GM12878 (cell line): ENCODE results near the gene SERBP1. TPM values are rescaled to one million over a fixed set of nuclear protein-coding genes. Genes with fewer than 3 reads are reported as not detected.

Experiments
- ATAC-seq: fragments of 200-7000 bp; cut with Tn5 transposase; 3 replicates; pipeline ENCODE4 v1.9.1; 2020; ENCODE audit warnings: mild to moderate bottlenecking, moderate library complexity
- BruUV-seq: library from RNA; stranded (reverse); fragments of 400-500 nt; replicated peaks from 2 replicates; lab custom pipeline; 2021; lab: Mats Ljungman, UMichigan
- CTCF ChIA-PET: fragments of 300-600 bp; sonication (Branson Sonifier 250); formaldehyde crosslinking; extraction: SDS; loops from one replicate; lab custom pipeline; 2021; ENCODE audit warnings: inconsistent platforms; lab: Yijun Ruan, JAX
- POLR2A ChIA-PET: fragments of 350-600 bp; formaldehyde crosslinking; extraction: SDS; loops from one replicate; lab custom pipeline; 2021; ENCODE audit warnings: inconsistent platforms; lab: Charles Lee
- RAD21 ChIA-PET: fragments of 300-600 bp; sonication (Branson Sonifier 250); formaldehyde crosslinking; loops from one replicate; lab custom pipeline; 2023; ENCODE audit warnings: antibody characterized with exemption; ENCODE audit not compliant: unreplicated experiment; lab: Charles Lee
- SMC1A ChIA-PET: fragments of 300-600 bp; sonication (Branson Sonifier 250); formaldehyde crosslinking; loops from one replicate; lab custom pipeline; 2023; ENCODE audit not compliant: unreplicated experiment, uncharacterized antibody; lab: Charles Lee
- DNase-seq: peaks from one replicate; pipeline ENCODE4 v3.0.0-alpha.2; 2011; ENCODE audit warnings: low read depth, low spot score
- FAIRE-seq: peaks from 3 replicates; lab custom pipeline; 2011; peaks lifted over from hg19 to GRCh38; lab: Jason Lieb, UNC
- H2AFZ ChIP-seq: 2 replicates; pipeline ENCODE4 v1.6.0; 2011; ENCODE audit warnings: low read depth, low read length, control low read depth; ENCODE audit not compliant: control insufficient read depth
- H3K27ac ChIP-seq: 2 replicates; pipeline ENCODE4 v1.5.1; 2011; ENCODE audit warnings: control low read depth; ENCODE audit not compliant: control insufficient read depth, insufficient read depth
- H3K27me3 ChIP-seq, 2 experiments: replicated peaks in 1 of 2; 2 replicates each; pipeline versions ENCODE4 v1.6.0 to v1.6.1; 2011; ENCODE audit warnings: low read length in 1 of 2; ENCODE audit not compliant: control insufficient read depth in 2 of 2, insufficient read depth in 2 of 2
- H3K36me3 ChIP-seq, 2 experiments: 2 replicates each; pipeline ENCODE4 v1.5.1; 2011; ENCODE audit warnings: low read length in 1 of 2; ENCODE audit not compliant: control insufficient read depth in 2 of 2, insufficient read depth in 2 of 2
- H3K4me1 ChIP-seq: 2 replicates; pipeline ENCODE4 v1.6.1; 2011; ENCODE audit warnings: mild to moderate bottlenecking, low read length, moderate library complexity, mixed read lengths; ENCODE audit not compliant: control insufficient read depth, insufficient read depth
- H3K4me2 ChIP-seq: 2 replicates; pipeline ENCODE4 v1.6.0; 2011; ENCODE audit warnings: control low read depth; ENCODE audit not compliant: control insufficient read depth, insufficient read depth
- H3K4me3 ChIP-seq: fragments of 200-600 bp; sonication (generic); 2 replicates; pipeline ENCODE4 v1.5.1; 2016
- H3K79me2 ChIP-seq: 2 replicates; pipeline ENCODE4 v1.6.0; 2011; ENCODE audit warnings: low read length; ENCODE audit not compliant: control insufficient read depth, insufficient read depth
- H3K9ac ChIP-seq: 2 replicates; pipeline ENCODE4 v1.8.0; 2011; ENCODE audit warnings: low read length, control low read depth, mixed read lengths; ENCODE audit not compliant: control insufficient read depth, insufficient read depth
- H3K9me3 ChIP-seq: replicated peaks from 3 replicates; pipeline ENCODE4 v1.5.1; 2011; ENCODE audit warnings: mild to moderate bottlenecking, low read length; ENCODE audit not compliant: control insufficient read depth, insufficient read depth
- H4K20me1 ChIP-seq: 2 replicates; pipeline ENCODE4 v1.6.0; 2011; ENCODE audit not compliant: control insufficient read depth, insufficient read depth
- BMI1 ChIP-seq: fragments of 450-650 bp; IDR thresholded peaks from 2 replicates; pipeline ENCODE4 v1.6.1; 2016; ENCODE audit warnings: mild to moderate bottlenecking, moderate library complexity, borderline replicate concordance
- CBX5 ChIP-seq: sonication (generic); IDR thresholded peaks from 2 replicates; pipeline ENCODE4 v1.6.1; 2016; ENCODE audit warnings: low read depth, moderate library complexity, mild to moderate bottlenecking, inconsistent platforms
- FOXM1 ChIP-seq: IDR thresholded peaks from 2 replicates; pipeline ENCODE4 v1.6.1; 2012; ENCODE audit warnings: low read depth, mild to moderate bottlenecking, inconsistent platforms, low read length, moderate library complexity
- IKZF1 ChIP-seq: fragments of 450-650 bp; conservative IDR thresholded peaks from 2 replicates; pipeline ENCODE4 v1.6.1; 2017; ENCODE audit warnings: antibody characterized with exemption, mild to moderate bottlenecking
- NFYA ChIP-seq: IDR thresholded peaks from 2 replicates; pipeline ENCODE4 v1.6.1; 2011; ENCODE audit warnings: low read depth, mild to moderate bottlenecking, low read length, improper control_type of control experiment, borderline replicate concordance
- NFYB ChIP-seq: IDR thresholded peaks from 2 replicates; pipeline ENCODE4 v1.6.1; 2011; ENCODE audit warnings: low read depth, mild to moderate bottlenecking, low read length, improper control_type of control experiment, moderate library complexity; ENCODE audit not compliant: insufficient read depth
- RAD51 ChIP-seq: fragments of 450-650 bp; IDR thresholded peaks from 2 replicates; pipeline ENCODE4 v1.6.1; 2016; ENCODE audit warnings: moderate library complexity, mild to moderate bottlenecking, inconsistent platforms
- SUZ12 ChIP-seq: fragments of 200-600 bp; sonication (generic); IDR thresholded peaks from one replicate; pipeline ENCODE4 v1.6.1; 2018; ENCODE audit warnings: antibody characterized with exemption, mild to moderate bottlenecking; ENCODE audit not compliant: unreplicated experiment
- TCF12 ChIP-seq: IDR thresholded peaks from 2 replicates; pipeline ENCODE4 v1.6.1; 2011; ENCODE audit warnings: low read depth, mild to moderate bottlenecking, low read length
- ZBTB4 ChIP-seq: fragments of 450-650 bp; formaldehyde crosslinking; IDR thresholded peaks from 2 replicates; pipeline ENCODE4 v1.4.0; 2022; ENCODE audit warnings: mild to moderate bottlenecking, moderate library complexity
- WGBS: methylation state at CpG from one replicate; pipeline ENCODE4 v1.1.6; 2016; ENCODE audit warnings: low lambda C conversion rate; ENCODE audit not compliant: insufficient replicate concordance, insufficient coverage; ENCODE audit errors: missing lambda C conversion rate; 5-methylcytosine and 5-hydroxymethylcytosine counted together
- in situ Hi-C: fragments of 300-500 bp; cut with MboI; formaldehyde crosslinking; loops from 9 replicates; pipeline ENCODE4 v1.14.3; 2018; ENCODE audit warnings: mixed read lengths
- intact Hi-C: fragments of 100-400 bp; cut with micrococcal nuclease; formaldehyde crosslinking; loops from one replicate; pipeline ENCODE4 v1.14.2; 2022; ENCODE audit not compliant: unreplicated experiment
- polyA plus RNA-seq, 11 experiments: library from polyadenylated mRNA; depleted of rRNA in 4 of 11; unstranded in 6 of 11; stranded (reverse) in 5 of 11; fragments of >200 nt; fragmentation: Nextera tagmentation in 4 of 11; fragmentation: Illumina TruSeq in 1 of 11; extraction: Ambion mirVana in 4 of 11; extraction: Trizol in 1 of 11; gene quantifications; 1 replicate in 1 of 11; 2 replicates in 10 of 11; pipeline versions ENCODE4 v1.2.1 to v1.2.3, GENCODE V29; 2011 to 2016; ENCODE audit warnings: inconsistent platforms in 2 of 11, missing spikeins in 2 of 11, low read depth in 1 of 11
- total RNA-seq, 4 experiments: library from RNA; depleted of rRNA in 3 of 4; stranded (reverse); fragments of >200 nt in 3 of 4; fragmentation: Illumina TruSeq in 1 of 4; extraction: Trizol in 1 of 4; gene quantifications; 2 replicates each; pipeline versions ENCODE4 v1.2.1 to v1.2.3, GENCODE V29; 2013 to 2021

Gene SERBP1
- total and polyA plus RNA-seq, 10 of the 15 experiments (the other 5 are each of a cell fraction or from before 2014, with no cell fraction given): 76.7 to 509 (median 384) TPM

GRCh38 chr1:67464058-67464457, 33.9 kb upstream of the SERBP1 start:
- H2AFZ ChIP-seq: no peak overlapping the region
- no peak overlapping the region for H3K4me2 ChIP-seq
- no peaks in the 10 kb centered on the region; the same call in 2 of the 3 replicates for H3K9me3 ChIP-seq
- no peaks in the 10 kb centered on the region for H3K79me2 ChIP-seq
- ChIA-PET RAD21 (no interaction called here), SMC1A (interaction anchor here (1.0 to 2.9 kb wide), 2 partner anchors 30 to 36 kb away, joined by 3 to 13 read pairs; no protein-coding TSS in a partner anchor), CTCF (interaction anchor here (1.2 to 1.6 kb wide), 2 partner anchors 9 to 37 kb away, joined by 4 read pairs; no protein-coding TSS in a partner anchor), POLR2A (interaction anchor here (0.6 kb wide), 1 partner anchor 89 kb away, joined by 6 read pairs; no protein-coding TSS in a partner anchor)
- no peak for ATAC-seq
- peaks cover 0 to 2% of the 10 kb centered on the region in 2 experiments; a peak in 1 of 4 replicates for H3K27me3 ChIP-seq
- no peaks in the 10 kb centered on the region for H3K36me3 ChIP-seq
- H3K4me1 ChIP-seq: no peaks in the 10 kb centered on the region
- intact Hi-C loops (no loop called here), in situ Hi-C loops (no loop called here)
- H4K20me1 ChIP-seq: no peaks in the 10 kb centered on the region
- no peak overlapping the region for H3K27ac ChIP-seq
- FAIRE-seq: no peak
- WGBS: 39% methylated on average over 2 of the region's 2 CpGs
- no peak for TF ChIP-seq NFYB
- H3K9ac ChIP-seq: no peak overlapping the region
- BruUV-seq: no TSS peak
- H3K4me3 ChIP-seq: no peak overlapping the region
- DNase-seq: no peak

GRCh38 chr1:67463298-67463955, 33.2 kb upstream of the SERBP1 start:
- DNase-seq (no peak), ATAC-seq (no peak), FAIRE-seq (no peak)
- intact Hi-C loops: no loop called here
- RAD21 ChIA-PET: no interaction called here
- peaks cover 0 to 2% of the 10 kb centered on the region in 2 experiments; a peak in 1 of 4 replicates for H3K27me3 ChIP-seq
- 49% methylated on average over 7 of the region's 7 CpGs for WGBS
- H3K27ac ChIP-seq: no peak overlapping the region
- H3K79me2 ChIP-seq: no peaks in the 10 kb centered on the region
- no TSS peak for BruUV-seq
- no peaks in the 10 kb centered on the region for H3K36me3 ChIP-seq
- H3K4me3 ChIP-seq: no peak overlapping the region
- in situ Hi-C loops: no loop called here
- POLR2A ChIA-PET: interaction anchor here (0.6 kb wide), 1 partner anchor 89 kb away, joined by 6 read pairs; no protein-coding TSS in a partner anchor
- no peak overlapping the region for H3K4me2 ChIP-seq
- no peaks in the 10 kb centered on the region for H4K20me1 ChIP-seq
- H2AFZ ChIP-seq: no peak overlapping the region
- H3K4me1 ChIP-seq: no peaks in the 10 kb centered on the region
- H3K9ac ChIP-seq: no peak overlapping the region
- CTCF ChIA-PET: interaction anchor here (1.2 to 1.6 kb wide), 3 partner anchors 9 to 38 kb away, joined by 3 to 4 read pairs (median 4); no protein-coding TSS in a partner anchor
- SMC1A ChIA-PET: interaction anchor here (1.0 to 2.9 kb wide), 3 partner anchors 11 to 37 kb away, joined by 3 to 13 read pairs (median 6); no protein-coding TSS in a partner anchor
- no peaks in the 10 kb centered on the region; the same call in 2 of the 3 replicates for H3K9me3 ChIP-seq
- TF ChIP-seq CBX5 (no peak), SUZ12 (no peak), ZBTB4 (CRISPR knock-in tag) (no peak), TCF12 (no peak), BMI1 (no peak), NFYA (no peak), RAD51 (no peak), FOXM1 (no peak), IKZF1 (no peak)
